HepG2 (cell line): ENCODE measurements around the gene SRRT. TPM values are rescaled to one million over a fixed set of nuclear protein-coding genes. Genes with fewer than 3 reads are reported as not detected.

Experiments used
- ARNT2 ChIP-seq: sonication (generic); formaldehyde crosslinking; IDR thresholded peaks from 2 replicates; pipeline ENCODE4 v1.8.0; 2022; ENCODE audit warnings: mild to moderate bottlenecking, low read depth, missing genetic modification reagents, moderate library complexity
- CBX2 ChIP-seq, 2 experiments: fragments of 200-600 bp in 1 of 2; sonication (generic); formaldehyde crosslinking in 1 of 2; IDR thresholded peaks; 2 replicates each; pipeline versions ENCODE4 v1.7.0 to v1.8.1; 2018 to 2022; ENCODE audit warnings: low read depth in 2 of 2, low read length in 1 of 2, mild to moderate bottlenecking in 1 of 2, missing genetic modification reagents in 1 of 2
- CCDC6 ChIP-seq: sonication (generic); formaldehyde crosslinking; IDR thresholded peaks from 2 replicates; pipeline ENCODE4 v1.8.1; 2022; ENCODE audit warnings: mild to moderate bottlenecking, missing genetic modification reagents, moderate library complexity
- ELF3 ChIP-seq: IDR thresholded peaks from 2 replicates; pipeline ENCODE4 v1.6.1; 2016; ENCODE audit warnings: missing genetic modification reagents, missing compliant biosample characterization
- HNF4G ChIP-seq, 2 experiments: sonication (generic) in 1 of 2; formaldehyde crosslinking in 1 of 2; IDR thresholded peaks; 2 replicates each; pipeline versions ENCODE4 v1.4.0 to v1.6.1; 2011 to 2020; ENCODE audit warnings: borderline replicate concordance in 2 of 2, low read depth in 2 of 2, mild to moderate bottlenecking in 2 of 2, low read length in 1 of 2, missing genetic modification reagents in 1 of 2, moderate library complexity in 1 of 2
- JUN ChIP-seq: sonication (generic); formaldehyde crosslinking; IDR thresholded peaks from 2 replicates; pipeline ENCODE4 v1.4.0; 2020; ENCODE audit warnings: mild to moderate bottlenecking, missing genetic modification reagents
- KDM2A ChIP-seq: sonication (generic); formaldehyde crosslinking; IDR thresholded peaks from 2 replicates; pipeline ENCODE4 v1.4.0; 2020; ENCODE audit warnings: low read depth, missing genetic modification reagents, borderline replicate concordance
- MAX ChIP-seq: IDR thresholded peaks from 2 replicates; pipeline ENCODE4 v1.6.1; 2012; ENCODE audit warnings: inconsistent platforms
- RFX1 ChIP-seq: fragments of 450-650 bp; IDR thresholded peaks from 2 replicates; pipeline ENCODE4 v1.6.1; 2017
- RFX5 ChIP-seq: IDR thresholded peaks from 2 replicates; pipeline ENCODE4 v1.6.1; 2011; ENCODE audit warnings: low read depth, low read length, improper control_type of control experiment
- RORA ChIP-seq: sonication (generic); formaldehyde crosslinking; IDR thresholded peaks from 2 replicates; pipeline ENCODE4 v1.5.0; 2020; ENCODE audit warnings: mild to moderate bottlenecking, missing genetic modification reagents, moderate library complexity
- SNRNP70 ChIP-seq: fragments of 200-400 bp; formaldehyde crosslinking; IDR thresholded peaks from 2 replicates; pipeline ENCODE4 v1.6.1; 2017; ENCODE audit warnings: mild to moderate bottlenecking, low read depth, low read length, moderate library complexity
- SP5 ChIP-seq: IDR thresholded peaks from 2 replicates; pipeline ENCODE4 v1.6.1; 2016; ENCODE audit warnings: low read depth, borderline replicate concordance
- ZKSCAN8 ChIP-seq: IDR thresholded peaks from 2 replicates; pipeline ENCODE4 v1.6.1; 2016; ENCODE audit warnings: borderline replicate concordance, missing genetic modification reagents, missing compliant biosample characterization
- ZNF431 ChIP-seq: sonication (generic); formaldehyde crosslinking; IDR thresholded peaks from 2 replicates; pipeline ENCODE4 v1.9.0; 2022; ENCODE audit warnings: missing genetic modification reagents, low read depth, mild to moderate bottlenecking, borderline replicate concordance
- ZNF704 ChIP-seq: sonication (generic); formaldehyde crosslinking; IDR thresholded peaks from 2 replicates; pipeline ENCODE4 v1.8.1; 2023; ENCODE audit warnings: mild to moderate bottlenecking, inconsistent platforms, moderate library complexity, missing genetic modification reagents, borderline replicate concordance
- ZNF773 ChIP-seq: sonication (generic); formaldehyde crosslinking; IDR thresholded peaks from 2 replicates; pipeline ENCODE4 v1.4.0; 2020; ENCODE audit warnings: missing genetic modification reagents, borderline replicate concordance
- ZNF790 ChIP-seq: sonication (generic); formaldehyde crosslinking; IDR thresholded peaks from 2 replicates; pipeline ENCODE4 v1.8.0; 2022; ENCODE audit warnings: missing genetic modification reagents, mild to moderate bottlenecking, borderline replicate concordance
- polyA plus RNA-seq, 8 experiments: library from polyadenylated mRNA; depleted of rRNA in 3 of 8; stranded (reverse) in 7 of 8; unstranded in 1 of 8; fragments of >200 nt; fragmentation: Illumina TruSeq in 4 of 8; extraction: Trizol in 4 of 8; gene quantifications; 2 replicates each; pipeline versions ENCODE4 v1.2.1 to v1.2.3, GENCODE V29; 2011 to 2016; ENCODE audit warnings: low read depth in 4 of 8, missing spikeins in 1 of 8, mixed read lengths in 1 of 8; ENCODE audit not compliant: insufficient read depth in 1 of 8
- total RNA-seq, 5 experiments: library from RNA; depleted of rRNA; stranded (reverse); fragments of >200 nt; fragmentation: Illumina TruSeq; extraction: Trizol; gene quantifications; 2 replicates each; pipeline ENCODE4 v1.2.3, GENCODE V29; 2016; ENCODE audit warnings: low read depth in 1 of 5
- TF ChIP-seq, protein P1 (sequence below): sonication (generic); formaldehyde crosslinking; IDR thresholded peaks from 2 replicates; pipeline ENCODE4 v1.4.0; 2020; ENCODE audit warnings: missing genetic modification reagents
- TF ChIP-seq, protein P2 (sequence below): sonication (generic); formaldehyde crosslinking; IDR thresholded peaks from 2 replicates; pipeline ENCODE4 v1.5.0; 2020; ENCODE audit warnings: mild to moderate bottlenecking, missing genetic modification reagents, borderline replicate concordance

SRRT gene
- total and polyA plus RNA-seq, 2 of the 13 experiments (the other 11 are each of a cell fraction or from before 2014, with no cell fraction given), result 26.2 to 106 TPM

DNA sequence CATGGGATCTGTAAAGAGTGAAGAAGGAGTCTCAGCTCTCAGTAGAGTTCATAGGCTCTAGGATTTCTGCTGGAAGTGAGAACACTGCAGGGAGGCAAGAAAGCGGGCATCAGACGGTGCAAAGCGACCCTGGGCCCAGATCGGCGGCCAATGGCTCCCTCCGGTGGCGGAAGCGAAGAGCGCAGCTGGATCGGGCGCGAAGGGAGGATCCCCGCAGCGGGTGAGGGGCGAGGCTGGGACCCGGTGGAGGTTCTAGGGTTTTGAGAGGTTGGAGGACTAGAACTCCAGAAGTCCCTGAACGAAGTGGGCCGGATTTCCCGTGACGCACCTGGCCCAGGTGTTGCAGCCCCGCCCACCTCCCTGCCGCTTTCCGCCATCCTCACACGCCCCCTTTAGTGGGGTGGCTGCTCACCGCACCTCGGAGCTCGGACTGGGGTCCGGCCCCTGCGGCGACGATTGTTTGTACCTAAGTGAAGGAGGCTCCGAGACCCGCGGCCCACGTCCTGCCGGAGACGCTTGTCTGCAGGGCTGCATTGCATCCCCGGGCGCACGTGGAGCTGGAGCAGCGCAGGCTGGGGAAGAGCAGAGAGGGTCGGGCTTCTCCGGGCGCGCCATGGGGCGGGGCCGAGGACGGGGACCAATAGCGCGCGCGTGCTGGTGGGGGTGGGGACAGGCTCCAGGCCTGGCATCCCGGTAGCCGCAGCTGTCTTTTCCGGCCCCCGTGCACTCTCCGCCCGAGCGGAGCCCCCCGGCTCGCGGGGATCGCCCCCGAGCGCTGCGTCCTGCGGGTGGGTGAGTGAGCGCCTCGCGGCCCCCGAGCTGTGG, 22.6 kb upstream of the SRRT start, which contains the start of gene SLC12A9 (continued):
- TF ChIP-seq, protein P1, sequence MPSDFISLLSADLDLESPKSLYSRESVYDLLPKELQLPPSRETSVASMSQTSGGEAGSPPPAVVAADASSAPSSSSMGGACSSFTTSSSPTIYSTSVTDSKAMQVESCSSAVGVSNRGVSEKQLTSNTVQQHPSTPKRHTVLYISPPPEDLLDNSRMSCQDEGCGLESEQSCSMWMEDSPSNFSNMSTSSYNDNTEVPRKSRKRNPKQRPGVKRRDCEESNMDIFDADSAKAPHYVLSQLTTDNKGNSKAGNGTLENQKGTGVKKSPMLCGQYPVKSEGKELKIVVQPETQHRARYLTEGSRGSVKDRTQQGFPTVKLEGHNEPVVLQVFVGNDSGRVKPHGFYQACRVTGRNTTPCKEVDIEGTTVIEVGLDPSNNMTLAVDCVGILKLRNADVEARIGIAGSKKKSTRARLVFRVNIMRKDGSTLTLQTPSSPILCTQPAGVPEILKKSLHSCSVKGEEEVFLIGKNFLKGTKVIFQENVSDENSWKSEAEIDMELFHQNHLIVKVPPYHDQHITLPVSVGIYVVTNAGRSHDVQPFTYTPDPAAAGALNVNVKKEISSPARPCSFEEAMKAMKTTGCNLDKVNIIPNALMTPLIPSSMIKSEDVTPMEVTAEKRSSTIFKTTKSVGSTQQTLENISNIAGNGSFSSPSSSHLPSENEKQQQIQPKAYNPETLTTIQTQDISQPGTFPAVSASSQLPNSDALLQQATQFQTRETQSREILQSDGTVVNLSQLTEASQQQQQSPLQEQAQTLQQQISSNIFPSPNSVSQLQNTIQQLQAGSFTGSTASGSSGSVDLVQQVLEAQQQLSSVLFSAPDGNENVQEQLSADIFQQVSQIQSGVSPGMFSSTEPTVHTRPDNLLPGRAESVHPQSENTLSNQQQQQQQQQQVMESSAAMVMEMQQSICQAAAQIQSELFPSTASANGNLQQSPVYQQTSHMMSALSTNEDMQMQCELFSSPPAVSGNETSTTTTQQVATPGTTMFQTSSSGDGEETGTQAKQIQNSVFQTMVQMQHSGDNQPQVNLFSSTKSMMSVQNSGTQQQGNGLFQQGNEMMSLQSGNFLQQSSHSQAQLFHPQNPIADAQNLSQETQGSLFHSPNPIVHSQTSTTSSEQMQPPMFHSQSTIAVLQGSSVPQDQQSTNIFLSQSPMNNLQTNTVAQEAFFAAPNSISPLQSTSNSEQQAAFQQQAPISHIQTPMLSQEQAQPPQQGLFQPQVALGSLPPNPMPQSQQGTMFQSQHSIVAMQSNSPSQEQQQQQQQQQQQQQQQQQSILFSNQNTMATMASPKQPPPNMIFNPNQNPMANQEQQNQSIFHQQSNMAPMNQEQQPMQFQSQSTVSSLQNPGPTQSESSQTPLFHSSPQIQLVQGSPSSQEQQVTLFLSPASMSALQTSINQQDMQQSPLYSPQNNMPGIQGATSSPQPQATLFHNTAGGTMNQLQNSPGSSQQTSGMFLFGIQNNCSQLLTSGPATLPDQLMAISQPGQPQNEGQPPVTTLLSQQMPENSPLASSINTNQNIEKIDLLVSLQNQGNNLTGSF (CRISPR knock-in tag), result no peak
- no peak for TF ChIP-seq CBX2 (IDR thresholded peaks at IDR 0.05; ENCODE audit: low read depth, low read length)
- no peak for TF ChIP-seq CBX2 (CRISPR knock-in tag; IDR thresholded peaks at IDR 0.05; ENCODE audit: low read depth)
- TF ChIP-seq MAX, result peak; percentile 98
- no peak for TF ChIP-seq ELF3 (CRISPR knock-in tag)
- no peak for TF ChIP-seq ZNF790 (CRISPR knock-in tag)
- TF ChIP-seq ZNF773 (CRISPR knock-in tag), result no peak
- TF ChIP-seq JUN (CRISPR knock-in tag), result no peak
- TF ChIP-seq, protein P2, sequence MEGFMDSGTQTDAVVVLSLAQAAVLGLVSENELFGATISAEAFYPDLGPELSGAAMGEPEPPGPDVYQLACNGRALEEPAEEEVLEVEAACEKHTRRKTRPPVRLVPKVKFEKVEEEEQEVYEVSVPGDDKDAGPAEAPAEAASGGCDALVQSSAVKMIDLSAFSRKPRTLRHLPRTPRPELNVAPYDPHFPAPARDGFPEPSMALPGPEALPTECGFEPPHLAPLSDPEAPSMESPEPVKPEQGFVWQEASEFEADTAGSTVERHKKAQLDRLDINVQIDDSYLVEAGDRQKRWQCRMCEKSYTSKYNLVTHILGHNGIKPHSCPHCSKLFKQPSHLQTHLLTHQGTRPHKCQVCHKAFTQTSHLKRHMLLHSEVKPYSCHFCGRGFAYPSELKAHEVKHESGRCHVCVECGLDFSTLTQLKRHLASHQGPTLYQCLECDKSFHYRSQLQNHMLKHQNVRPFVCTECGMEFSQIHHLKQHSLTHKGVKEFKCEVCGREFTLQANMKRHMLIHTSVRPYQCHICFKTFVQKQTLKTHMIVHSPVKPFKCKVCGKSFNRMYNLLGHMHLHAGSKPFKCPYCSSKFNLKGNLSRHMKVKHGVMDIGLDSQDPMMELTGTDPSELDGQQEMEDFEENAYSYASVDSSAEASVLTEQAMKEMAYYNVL, result no peak
- no peak for TF ChIP-seq HNF4G (IDR thresholded peaks at IDR 0.05; ENCODE audit: borderline replicate concordance, low read depth, low read length)
- TF ChIP-seq HNF4G (CRISPR knock-in tag; IDR thresholded peaks at IDR 0.05; ENCODE audit: borderline replicate concordance, low read depth), result no peak
- TF ChIP-seq RORA (CRISPR knock-in tag), result no peak
- no peak for TF ChIP-seq RFX5
- 0 out of 2 replicates have a peak, but pooled peaks have one; percentile 67 for TF ChIP-seq ZNF704
- TF ChIP-seq ZKSCAN8 (CRISPR knock-in tag), result no peak
- TF ChIP-seq ZNF431, result no peak
- no peak for TF ChIP-seq RFX1
- TF ChIP-seq ARNT2, result 0 out of 2 replicates have a peak, but pooled peaks have one; percentile 26
- no peak for TF ChIP-seq CCDC6
- peak; percentile 82 for TF ChIP-seq KDM2A
- TF ChIP-seq SNRNP70, result no peak
- no peak for TF ChIP-seq SP5 (CRISPR knock-in tag)
